ENCODE measurements around the gene HK2.

Gene HK2

DNA sequence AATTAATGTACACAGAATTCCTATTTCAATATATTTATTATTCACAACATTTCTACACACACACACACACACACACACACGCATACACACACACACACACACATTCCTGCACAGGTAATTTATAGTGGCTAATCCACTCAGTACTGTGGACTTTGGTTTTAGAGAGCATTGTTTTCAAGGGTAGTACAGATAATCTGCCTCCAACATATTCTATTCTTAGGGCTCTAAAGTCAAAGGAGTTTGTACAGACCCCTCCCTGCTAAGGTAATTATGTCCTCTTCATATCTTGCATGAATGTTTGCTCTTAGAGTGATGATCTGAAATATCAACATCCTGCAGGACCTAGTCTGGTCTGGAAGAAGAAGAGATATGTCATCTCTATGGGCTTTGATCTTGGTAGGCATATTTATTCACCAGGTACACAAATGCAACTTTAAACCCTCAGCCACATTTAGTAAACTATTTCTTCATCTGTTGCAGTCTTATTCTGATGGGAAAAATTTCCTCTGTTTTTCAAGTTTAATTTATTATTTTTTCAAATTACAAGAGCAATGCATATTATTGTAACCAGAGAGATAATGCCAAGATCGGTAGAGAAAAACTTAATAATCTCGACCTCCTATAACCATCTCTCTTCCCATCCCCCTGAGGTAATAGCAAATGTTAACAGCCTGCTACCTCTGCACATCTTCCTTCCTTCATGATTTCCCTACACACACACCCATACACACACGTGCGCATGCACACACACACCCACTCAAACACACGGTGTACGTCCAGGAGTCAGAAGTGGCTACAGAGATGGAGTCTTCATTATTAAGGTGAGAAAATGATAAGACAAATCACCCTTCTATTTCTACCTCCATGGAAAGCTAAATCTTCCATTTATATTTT, 106.2 kb downstream of the HK2 start:
- Histone ChIP-seq H3K4me1 (ENCODE audit: insufficient read depth, low read length, poor library complexity, severe bottlenecking) (no peaks in the 10 kb centered on the region), H3K9ac (ENCODE audit: low read depth, low read length, poor library complexity, severe bottlenecking) (no peak overlapping the region), H3K79me2 (ENCODE audit: insufficient read depth, low read length) (no peaks in the 10 kb centered on the region), H3K9me3 (ENCODE audit: insufficient read depth, low read depth, low read length) (no peaks in the 10 kb centered on the region), H3K4me3 (ENCODE audit: low read length, poor library complexity, severe bottlenecking) (no peak overlapping the region), H2AFZ (ENCODE audit: low read length) (no peak overlapping the region), H3K36me3 (ENCODE audit: insufficient read depth, low read length) (no peaks in the 10 kb centered on the region), H3K4me2 (ENCODE audit: low read depth, low read length, poor library complexity, severe bottlenecking) (no peak overlapping the region), H4K20me1 (ENCODE audit: insufficient read depth, low read length, poor library complexity, severe bottlenecking) (no peaks in the 10 kb centered on the region), H3K27me3 (ENCODE audit: insufficient read depth, low read length, poor library complexity, severe bottlenecking) (no peaks in the 10 kb centered on the region), H3F3A (ENCODE audit: low read depth) (no peaks in the 10 kb centered on the region), H3K9me2 (replicated peaks; ENCODE audit: low read depth, low read length) (no peaks in the 10 kb centered on the region)
- TF ChIP-seq EZH2phosphoT487 (IDR thresholded peaks at IDR 0.05; ENCODE audit: borderline replicate concordance) = no peak
- TF ChIP-seq, protein P1, sequence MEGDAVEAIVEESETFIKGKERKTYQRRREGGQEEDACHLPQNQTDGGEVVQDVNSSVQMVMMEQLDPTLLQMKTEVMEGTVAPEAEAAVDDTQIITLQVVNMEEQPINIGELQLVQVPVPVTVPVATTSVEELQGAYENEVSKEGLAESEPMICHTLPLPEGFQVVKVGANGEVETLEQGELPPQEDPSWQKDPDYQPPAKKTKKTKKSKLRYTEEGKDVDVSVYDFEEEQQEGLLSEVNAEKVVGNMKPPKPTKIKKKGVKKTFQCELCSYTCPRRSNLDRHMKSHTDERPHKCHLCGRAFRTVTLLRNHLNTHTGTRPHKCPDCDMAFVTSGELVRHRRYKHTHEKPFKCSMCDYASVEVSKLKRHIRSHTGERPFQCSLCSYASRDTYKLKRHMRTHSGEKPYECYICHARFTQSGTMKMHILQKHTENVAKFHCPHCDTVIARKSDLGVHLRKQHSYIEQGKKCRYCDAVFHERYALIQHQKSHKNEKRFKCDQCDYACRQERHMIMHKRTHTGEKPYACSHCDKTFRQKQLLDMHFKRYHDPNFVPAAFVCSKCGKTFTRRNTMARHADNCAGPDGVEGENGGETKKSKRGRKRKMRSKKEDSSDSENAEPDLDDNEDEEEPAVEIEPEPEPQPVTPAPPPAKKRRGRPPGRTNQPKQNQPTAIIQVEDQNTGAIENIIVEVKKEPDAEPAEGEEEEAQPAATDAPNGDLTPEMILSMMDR (conservative IDR thresholded peaks at IDR 0.05; ENCODE audit: low read length) = no peak

DNA sequence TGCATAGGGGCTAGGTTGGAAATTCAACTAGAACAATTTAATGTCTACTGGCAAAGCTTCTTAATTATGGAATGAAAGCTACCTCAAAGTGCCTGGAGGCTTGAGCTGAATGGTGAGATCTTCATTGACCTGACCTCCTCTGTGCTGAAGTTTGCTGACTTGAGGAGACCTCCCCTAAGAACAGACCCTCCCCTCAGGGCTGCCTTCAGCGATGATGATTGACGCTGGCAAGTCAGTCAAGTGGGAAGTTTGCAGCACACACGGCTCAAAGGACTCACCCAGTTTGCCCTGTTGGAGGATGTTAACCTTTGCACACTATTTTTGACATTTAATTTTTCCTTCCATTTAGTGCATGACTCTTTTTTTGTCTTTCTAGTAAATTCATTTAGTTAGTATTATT, 107.4 kb downstream of the HK2 start:
- Histone ChIP-seq H4K20me1 (ENCODE audit: insufficient read depth, low read length, poor library complexity, severe bottlenecking) (no peaks in the 10 kb centered on the region), H2AFZ (ENCODE audit: low read length) (no peak overlapping the region), H3K9me2 (replicated peaks; ENCODE audit: low read depth, low read length) (no peaks in the 10 kb centered on the region), H3K4me2 (ENCODE audit: low read depth, low read length, poor library complexity, severe bottlenecking) (no peak overlapping the region), H3K36me3 (ENCODE audit: insufficient read depth, low read length) (no peaks in the 10 kb centered on the region), H3K9me3 (ENCODE audit: insufficient read depth, low read depth, low read length) (no peaks in the 10 kb centered on the region), H3K4me1 (ENCODE audit: insufficient read depth, low read length, poor library complexity, severe bottlenecking) (no peaks in the 10 kb centered on the region), H3F3A (ENCODE audit: low read depth) (no peaks in the 10 kb centered on the region), H3K9ac (ENCODE audit: low read depth, low read length, poor library complexity, severe bottlenecking) (no peak overlapping the region), H3K79me2 (ENCODE audit: insufficient read depth, low read length) (no peaks in the 10 kb centered on the region), H3K4me3 (ENCODE audit: low read length, poor library complexity, severe bottlenecking) (no peak overlapping the region), H3K27me3 (ENCODE audit: insufficient read depth, low read length, poor library complexity, severe bottlenecking) (no peaks in the 10 kb centered on the region)
- TF ChIP-seq, protein P1 (conservative IDR thresholded peaks at IDR 0.05; ENCODE audit: low read length) = no peak
- TF ChIP-seq EZH2phosphoT487 (IDR thresholded peaks at IDR 0.05; ENCODE audit: borderline replicate concordance) = no peak

DNA sequence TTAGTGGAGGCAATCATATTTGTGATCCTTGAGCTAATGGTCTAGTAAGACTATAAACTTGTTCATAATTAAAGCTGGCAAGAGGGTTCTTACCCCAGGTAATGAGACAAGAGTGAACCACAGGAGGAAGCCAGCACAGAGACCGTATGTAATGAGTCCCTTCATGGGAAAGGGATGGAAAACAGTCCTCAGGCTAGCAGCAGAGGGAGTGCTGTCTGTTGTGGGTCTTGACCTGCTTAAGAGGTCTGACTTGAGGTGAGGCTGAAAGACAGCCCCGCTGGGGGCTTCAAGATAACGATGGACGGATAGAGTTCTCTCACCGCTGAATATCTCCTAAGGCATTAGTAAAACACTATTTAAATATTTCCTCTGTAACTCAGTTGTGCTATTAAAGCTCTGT, 108.3 kb downstream of the HK2 start:
- H4K20me1 ChIP-seq (ENCODE audit: insufficient read depth, low read length, poor library complexity, severe bottlenecking) = no peaks in the 10 kb centered on the region
- no peaks in the 10 kb centered on the region for H3K27me3 ChIP-seq (ENCODE audit: insufficient read depth, low read length, poor library complexity, severe bottlenecking)
- H3K4me1 ChIP-seq (ENCODE audit: insufficient read depth, low read length, poor library complexity, severe bottlenecking) = no peaks in the 10 kb centered on the region
- H3K4me2 ChIP-seq (ENCODE audit: low read depth, low read length, poor library complexity, severe bottlenecking) = no peak overlapping the region
- H3K36me3 ChIP-seq (ENCODE audit: insufficient read depth, low read length) = no peaks in the 10 kb centered on the region
- H2AFZ ChIP-seq (ENCODE audit: low read length) = no peak overlapping the region
- H3K79me2 ChIP-seq (ENCODE audit: insufficient read depth, low read length) = no peaks in the 10 kb centered on the region
- no peaks in the 10 kb centered on the region for H3K9me2 ChIP-seq (replicated peaks; ENCODE audit: low read depth, low read length)
- no peaks in the 10 kb centered on the region for H3F3A ChIP-seq (ENCODE audit: low read depth)
- TF ChIP-seq, protein P1 (conservative IDR thresholded peaks at IDR 0.05; ENCODE audit: low read length) = no peak
- TF ChIP-seq EZH2phosphoT487 (IDR thresholded peaks at IDR 0.05; ENCODE audit: borderline replicate concordance) = no peak
- H3K9ac ChIP-seq (ENCODE audit: low read depth, low read length, poor library complexity, severe bottlenecking) = no peak overlapping the region
- H3K4me3 ChIP-seq (ENCODE audit: low read length, poor library complexity, severe bottlenecking) = no peak overlapping the region
- no peaks in the 10 kb centered on the region for H3K9me3 ChIP-seq (ENCODE audit: insufficient read depth, low read depth, low read length)

Measured in Loucy (cell line).